K562 (cell line): Measurements from ENCODE around the gene RCC1. TPM values are rescaled to one million over a fixed set of nuclear protein-coding genes. Genes with fewer than 3 reads are reported as not detected.

Experiments used
- ATF1 ChIP-seq, 2 experiments: fragments of 450-650 bp in 1 of 2; IDR thresholded peaks; 2 replicates each; pipeline ENCODE4 v1.6.1; 2016; ENCODE audit warnings: missing compliant biosample characterization in 1 of 2, missing genetic modification characterization in 1 of 2
- BRD4 ChIP-seq: fragments of 200-600 bp; sonication (generic); IDR thresholded peaks from 2 replicates; pipeline ENCODE4 v1.6.1; 2017; ENCODE audit warnings: inconsistent platforms
- CREBBP ChIP-seq: IDR thresholded peaks from one replicate; pipeline ENCODE4 v1.6.1; 2012; ENCODE audit warnings: low read depth, mild to moderate bottlenecking, control low read depth, inconsistent platforms, low read length
- EWSR1 ChIP-seq: fragments of 450-650 bp; IDR thresholded peaks from 2 replicates; pipeline ENCODE4 v1.6.1; 2018; ENCODE audit warnings: borderline replicate concordance, mild to moderate bottlenecking, low read depth, moderate library complexity; ENCODE audit not compliant: partially characterized antibody
- KLF13 ChIP-seq: fragments of 450-650 bp; IDR thresholded peaks from 2 replicates; pipeline ENCODE4 v1.6.1; 2016; ENCODE audit warnings: missing genetic modification characterization, low read depth, mild to moderate bottlenecking, missing compliant biosample characterization, moderate library complexity, borderline replicate concordance
- NONO ChIP-seq, 2 experiments: fragments of 200-400 bp in 1 of 2; fragments of 450-650 bp in 1 of 2; formaldehyde crosslinking in 1 of 2; IDR thresholded peaks; 2 replicates each; pipeline ENCODE4 v1.6.1; 2017; ENCODE audit warnings: low read depth in 2 of 2, mild to moderate bottlenecking in 2 of 2, moderate library complexity in 2 of 2, low read length in 1 of 2
- NR2C2 ChIP-seq, 2 experiments: fragments of 200-800 bp in 1 of 2; sonication (Bioruptor generic) in 1 of 2; sonication (generic) in 1 of 2; formaldehyde crosslinking in 1 of 2; IDR thresholded peaks; 2 replicates each; pipeline versions ENCODE4 v1.6.1 to v1.8.0; 2016 to 2022; ENCODE audit warnings: mild to moderate bottlenecking in 1 of 2, missing compliant biosample characterization in 1 of 2, missing genetic modification characterization in 1 of 2, missing genetic modification reagents in 1 of 2
- PHB2 ChIP-seq: fragments of 450-650 bp; IDR thresholded peaks from 2 replicates; pipeline ENCODE4 v1.6.1; 2017; ENCODE audit warnings: low read depth
- PHF20 ChIP-seq: fragments of 450-650 bp; IDR thresholded peaks from 2 replicates; pipeline ENCODE4 v1.6.1; 2018; ENCODE audit not compliant: partially characterized antibody
- POLR2B ChIP-seq: fragments of 450-650 bp; IDR thresholded peaks from 2 replicates; pipeline ENCODE4 v1.6.1; 2018; ENCODE audit warnings: low read depth; ENCODE audit not compliant: partially characterized antibody
- PPARD ChIP-seq: fragments of 250-450 bp; sonication (Bioruptor Pico); IDR thresholded peaks from 2 replicates; pipeline ENCODE4 v1.8.0; 2022; ENCODE audit warnings: inconsistent platforms, mild to moderate bottlenecking, moderate library complexity
- SAFB ChIP-seq: fragments of 200-400 bp; formaldehyde crosslinking; IDR thresholded peaks from 2 replicates; pipeline ENCODE4 v1.6.1; 2017; ENCODE audit warnings: low read depth, low read length, borderline replicate concordance
- SMARCC2 ChIP-seq: fragments of 450-650 bp; IDR thresholded peaks from 2 replicates; pipeline ENCODE4 v1.6.1; 2017; ENCODE audit warnings: antibody characterized with exemption, moderate library complexity, mild to moderate bottlenecking, low read depth
- SRSF1 ChIP-seq: fragments of 200-400 bp; formaldehyde crosslinking; IDR thresholded peaks from 2 replicates; pipeline ENCODE4 v1.6.1; 2017; ENCODE audit warnings: mild to moderate bottlenecking, low read depth, low read length, moderate library complexity
- TAF1 ChIP-seq: IDR thresholded peaks from 2 replicates; pipeline ENCODE4 v1.6.1; 2011; ENCODE audit warnings: mild to moderate bottlenecking, low read length, moderate library complexity; ENCODE audit not compliant: insufficient read depth, control insufficient read depth, severe bottlenecking; ENCODE audit errors: extremely low read depth
- ZFX ChIP-seq: sonication (generic); formaldehyde crosslinking; IDR thresholded peaks from 2 replicates; pipeline ENCODE4 v1.8.0; 2022; ENCODE audit warnings: mild to moderate bottlenecking, missing genetic modification reagents, moderate library complexity
- ZKSCAN1 ChIP-seq: fragments of 150-350 bp; IDR thresholded peaks from 2 replicates; pipeline ENCODE4 v1.6.1; 2016; ENCODE audit warnings: low read depth, low read length
- ZNF175 ChIP-seq: fragments of 200-800 bp; sonication (Bioruptor generic); IDR thresholded peaks from 2 replicates; pipeline ENCODE4 v1.6.1; 2016; ENCODE audit warnings: low read depth, mild to moderate bottlenecking, missing genetic modification characterization, missing compliant biosample characterization
- ZNF197 ChIP-seq: fragments of 200-800 bp; sonication (Bioruptor generic); IDR thresholded peaks from 2 replicates; pipeline ENCODE4 v1.6.1; 2016; ENCODE audit warnings: low read depth, missing genetic modification characterization, missing compliant biosample characterization
- ZNF408 ChIP-seq: fragments of 250-450 bp; sonication (Bioruptor Pico); IDR thresholded peaks from 2 replicates; pipeline ENCODE4 v1.4.0; 2020; ENCODE audit warnings: low read depth, mild to moderate bottlenecking, moderate library complexity
- ZNF41 ChIP-seq: fragments of 250-450 bp; sonication (Bioruptor Pico); conservative IDR thresholded peaks from 2 replicates; pipeline ENCODE4 v1.4.0; 2020; ENCODE audit warnings: mild to moderate bottlenecking
- ZSCAN32 ChIP-seq: fragments of 450-650 bp; formaldehyde crosslinking; IDR thresholded peaks from 2 replicates; pipeline ENCODE4 v1.4.0; 2020; ENCODE audit warnings: mild to moderate bottlenecking, moderate library complexity
- polyA plus RNA-seq, 8 experiments: library from polyadenylated mRNA; depleted of rRNA in 4 of 8; stranded (reverse) in 5 of 8; unstranded in 3 of 8; fragments of >200 nt; fragmentation: Nextera tagmentation in 2 of 8; fragmentation: Illumina TruSeq in 1 of 8; extraction: Ambion mirVana in 2 of 8; extraction: Trizol in 1 of 8; gene quantifications; 2 replicates each; pipeline versions ENCODE4 v1.2.1 to v1.2.3, GENCODE V29; 2011 to 2014; ENCODE audit warnings: inconsistent platforms in 1 of 8, missing spikeins in 1 of 8
- total RNA-seq, 7 experiments: library from RNA; depleted of rRNA in 6 of 7; stranded (reverse); fragments of >200 nt in 6 of 7; fragmentation: Illumina TruSeq in 2 of 7; extraction: Trizol in 2 of 7; gene quantifications; 2 replicates each; pipeline versions ENCODE4 v1.2.1 to v1.2.3, GENCODE V29; 2011 to 2021; ENCODE audit warnings: low replicate concordance in 1 of 7
- TF ChIP-seq, protein P1 (sequence below): fragments of 250-450 bp; sonication (Bioruptor Pico); IDR thresholded peaks from 2 replicates; pipeline ENCODE4 v1.4.0; 2020; ENCODE audit warnings: borderline replicate concordance
- TF ChIP-seq, protein P2 (sequence below): sonication (generic); formaldehyde crosslinking; IDR thresholded peaks from 2 replicates; pipeline ENCODE4 v1.8.1; 2023; ENCODE audit warnings: mild to moderate bottlenecking, missing genetic modification reagents, moderate library complexity

RCC1 gene
- total and polyA plus RNA-seq, 9 of the 15 experiments (the other 6 are each of a cell fraction or from before 2014, with no cell fraction given): 16.4 to 202 (median 107) TPM

DNA sequence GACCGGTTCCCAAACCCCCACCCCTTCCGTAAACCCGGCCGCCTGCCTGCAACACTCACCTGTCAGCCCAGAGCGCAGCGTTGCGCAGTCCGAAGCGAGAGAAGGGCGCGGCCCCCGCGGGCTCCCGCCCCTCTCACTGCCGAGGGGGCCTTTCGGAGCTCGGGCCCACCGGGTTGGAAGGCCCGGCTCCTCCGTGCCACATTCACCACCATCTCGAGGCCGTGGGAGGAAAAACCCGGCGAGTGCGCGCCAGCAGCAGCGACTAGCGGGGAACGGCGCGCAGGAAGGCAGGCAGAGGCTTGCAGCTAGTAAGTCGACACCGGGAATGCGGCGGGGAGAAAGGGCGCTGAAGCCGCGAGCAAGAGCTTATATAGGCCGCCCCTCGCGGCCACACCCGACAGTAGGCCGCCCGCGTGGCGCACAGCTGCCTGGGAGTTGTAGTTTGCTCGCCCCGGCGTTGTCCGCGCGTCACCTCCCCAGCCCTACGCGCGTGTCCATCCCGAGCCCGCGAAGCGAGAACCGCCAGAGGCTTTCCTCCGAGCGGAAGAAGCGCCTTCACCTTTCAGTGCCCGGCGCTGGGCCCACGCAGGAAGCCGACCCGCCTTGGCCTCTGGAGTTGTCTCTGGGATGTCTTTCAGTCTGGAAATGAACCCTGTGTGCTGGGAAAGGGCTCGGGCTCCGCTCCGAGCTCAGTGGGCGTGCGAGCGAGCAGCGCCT lies 75.8 kb downstream of the RCC1 start (continued):
- TF ChIP-seq ZSCAN32 (CRISPR knock-in tag) (no peak), CREBBP (no peak), ZNF197 (CRISPR knock-in tag) (peak; percentile 61; the same call in 1 of the 2 replicates), ZNF175 (CRISPR knock-in tag) (peak; percentile 76; the same call in 1 of the 2 replicates), PHB2 (no peak), ZFX (CRISPR knock-in tag) (peak; percentile 97), ZKSCAN1 (peak; percentile 83; the same call in 1 of the 2 replicates), SAFB (peak; percentile 77), TAF1 (peak; percentile 100), SMARCC2 (no peak), ZNF408 (CRISPR knock-in tag) (no peak), PPARD (no peak), KLF13 (peak; percentile 80; the same call in 1 of the 2 replicates), NR2C2 (CRISPR knock-in tag; IDR thresholded peaks at IDR 0.05) (peak; percentile 86), NR2C2 (tag; IDR thresholded peaks at IDR 0.05) (peak; percentile 91), POLR2B (peak; percentile 100), SRSF1 (peak; percentile 83), ZNF41 (0 out of 2 replicates have a peak, but pooled peaks have one; percentile 15), BRD4 (peak; percentile 82; the same call in 1 of the 2 replicates), PHF20 (peak; percentile 78), NONO (IDR thresholded peaks at IDR 0.05; ENCODE audit: low read depth in 2 of 2, low read length in 1 of 2) (peak; percentile 90 to 100), EWSR1 (no peak), ATF1 (CRISPR knock-in tag; IDR thresholded peaks at IDR 0.05) (peak; percentile 47; the same call in 1 of the 2 replicates), ATF1 (tag; IDR thresholded peaks at IDR 0.05) (peak; percentile 94)
- TF ChIP-seq, protein P1, sequence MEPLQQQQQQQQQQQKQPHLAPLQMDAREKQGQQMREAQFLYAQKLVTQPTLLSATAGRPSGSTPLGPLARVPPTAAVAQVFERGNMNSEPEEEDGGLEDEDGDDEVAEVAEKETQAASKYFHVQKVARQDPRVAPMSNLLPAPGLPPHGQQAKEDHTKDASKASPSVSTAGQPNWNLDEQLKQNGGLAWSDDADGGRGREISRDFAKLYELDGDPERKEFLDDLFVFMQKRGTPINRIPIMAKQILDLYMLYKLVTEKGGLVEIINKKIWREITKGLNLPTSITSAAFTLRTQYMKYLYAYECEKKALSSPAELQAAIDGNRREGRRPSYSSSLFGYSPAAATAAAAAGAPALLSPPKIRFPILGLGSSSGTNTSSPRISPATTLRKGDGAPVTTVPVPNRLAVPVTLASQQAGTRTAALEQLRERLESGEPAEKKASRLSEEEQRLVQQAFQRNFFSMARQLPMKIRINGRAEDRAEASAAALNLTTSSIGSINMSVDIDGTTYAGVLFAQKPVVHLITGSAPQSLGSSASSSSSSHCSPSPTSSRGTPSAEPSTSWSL (CRISPR knock-in tag): no peak
- TF ChIP-seq, protein P2, sequence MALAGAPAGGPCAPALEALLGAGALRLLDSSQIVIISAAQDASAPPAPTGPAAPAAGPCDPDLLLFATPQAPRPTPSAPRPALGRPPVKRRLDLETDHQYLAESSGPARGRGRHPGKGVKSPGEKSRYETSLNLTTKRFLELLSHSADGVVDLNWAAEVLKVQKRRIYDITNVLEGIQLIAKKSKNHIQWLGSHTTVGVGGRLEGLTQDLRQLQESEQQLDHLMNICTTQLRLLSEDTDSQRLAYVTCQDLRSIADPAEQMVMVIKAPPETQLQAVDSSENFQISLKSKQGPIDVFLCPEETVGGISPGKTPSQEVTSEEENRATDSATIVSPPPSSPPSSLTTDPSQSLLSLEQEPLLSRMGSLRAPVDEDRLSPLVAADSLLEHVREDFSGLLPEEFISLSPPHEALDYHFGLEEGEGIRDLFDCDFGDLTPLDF: peak; percentile 98
